ENCODE data around the gene COL4A4.

The COL4A4 gene

GRCh38 chr2:227043981-227044380 is 120.0 kb downstream of the COL4A4 start:
- DNase-seq (ENCODE audit: low spot score) (no peak), ATAC-seq (ENCODE audit: low read depth) (no peak)
- H3K27me3 ChIP-seq (ENCODE audit: insufficient read depth, poor library complexity, severe bottlenecking), result no peaks in the 10 kb centered on the region

GRCh38 chr2:227038550-227039189 is 125.3 kb downstream of the COL4A4 start:
- TF ChIP-seq CTCF (IDR thresholded peaks at IDR 0.05; ENCODE audit: poor library complexity, severe bottlenecking), result no peak
- Histone ChIP-seq H3K9me3 (ENCODE audit: severe bottlenecking) (no peaks in the 10 kb centered on the region), H3K4me1 (ENCODE audit: insufficient read depth, poor library complexity, severe bottlenecking) (no peaks in the 10 kb centered on the region), H3K4me3 (ENCODE audit: severe bottlenecking) (no peak overlapping the region), H3K36me3 (ENCODE audit: low read depth) (no peaks in the 10 kb centered on the region), H3K27ac (ENCODE audit: poor library complexity, severe bottlenecking) (no peak overlapping the region), H3K27me3 (ENCODE audit: insufficient read depth, poor library complexity, severe bottlenecking) (no peaks in the 10 kb centered on the region)
- no peak for DNase-seq (ENCODE audit: low spot score)
- no peak for ATAC-seq (ENCODE audit: low read depth)

More at GRCh38 chr2:227043981-227044380, 120.0 kb downstream of the COL4A4 start:
- no peaks in the 10 kb centered on the region for H3K9me3 ChIP-seq (ENCODE audit: severe bottlenecking)
- TF ChIP-seq CTCF (IDR thresholded peaks at IDR 0.05; ENCODE audit: poor library complexity, severe bottlenecking), result no peak
- H3K36me3 ChIP-seq (ENCODE audit: low read depth), result no peaks in the 10 kb centered on the region
- no peaks in the 10 kb centered on the region for H3K4me1 ChIP-seq (ENCODE audit: insufficient read depth, poor library complexity, severe bottlenecking)
- no peak overlapping the region for H3K4me3 ChIP-seq (ENCODE audit: severe bottlenecking)
- H3K27ac ChIP-seq (ENCODE audit: poor library complexity, severe bottlenecking), result no peak overlapping the region

- no peak for DNase-seq (ENCODE audit: low spot score)
- Histone ChIP-seq H3K9me3 (ENCODE audit: severe bottlenecking) (no peaks in the 10 kb centered on the region), H3K36me3 (ENCODE audit: low read depth) (no peaks in the 10 kb centered on the region), H3K27ac (ENCODE audit: poor library complexity, severe bottlenecking) (no peak overlapping the region), H3K4me1 (ENCODE audit: insufficient read depth, poor library complexity, severe bottlenecking) (no peaks in the 10 kb centered on the region), H3K4me3 (ENCODE audit: severe bottlenecking) (no peak overlapping the region), H3K27me3 (ENCODE audit: insufficient read depth, poor library complexity, severe bottlenecking) (no peaks in the 10 kb centered on the region)
- TF ChIP-seq CTCF (IDR thresholded peaks at IDR 0.05; ENCODE audit: poor library complexity, severe bottlenecking), result no peak
- no peak for ATAC-seq (ENCODE audit: low read depth)
Measured at GRCh38 chr2:227036527-227036926, 127.5 kb downstream of the COL4A4 start.

GRCh38 chr2:227035711-227036367 is 128.2 kb downstream of the COL4A4 start:
- Histone ChIP-seq H3K36me3 (ENCODE audit: low read depth) (no peaks in the 10 kb centered on the region), H3K27ac (ENCODE audit: poor library complexity, severe bottlenecking) (no peak overlapping the region), H3K4me3 (ENCODE audit: severe bottlenecking) (no peak overlapping the region), H3K27me3 (ENCODE audit: insufficient read depth, poor library complexity, severe bottlenecking) (no peaks in the 10 kb centered on the region), H3K9me3 (ENCODE audit: severe bottlenecking) (no peaks in the 10 kb centered on the region), H3K4me1 (ENCODE audit: insufficient read depth, poor library complexity, severe bottlenecking) (no peaks in the 10 kb centered on the region)
- ATAC-seq (ENCODE audit: low read depth) (no peak), DNase-seq (ENCODE audit: low spot score) (no peak)
- no peak for TF ChIP-seq CTCF (IDR thresholded peaks at IDR 0.05; ENCODE audit: poor library complexity, severe bottlenecking)

All from RWPE2 (cell line).